ENCODE data around the gene SH3GL3.

The SH3GL3 gene

GRCh38 chr15:83571820-83572707 is 124.9 kb downstream of the SH3GL3 start:
- no peak for DNase-seq

DNA sequence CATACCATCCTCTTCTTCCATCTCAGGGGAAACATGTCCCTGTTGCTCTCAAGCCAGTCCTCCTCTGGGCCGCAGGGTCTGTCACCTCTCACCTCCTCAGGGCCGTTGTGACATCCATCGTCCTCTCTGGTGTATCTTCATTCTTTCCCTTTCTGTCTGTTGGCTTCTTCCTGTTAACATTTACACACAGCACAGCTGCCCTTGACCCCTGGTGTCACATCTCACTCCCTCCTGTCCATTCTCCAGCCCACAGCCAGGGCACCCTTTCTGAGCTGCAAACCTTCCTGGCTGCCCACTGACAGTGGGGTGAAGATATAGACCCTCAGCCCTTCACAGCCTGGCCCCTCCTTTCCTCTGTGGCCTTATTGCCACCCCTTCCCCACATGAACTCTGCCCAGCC is 127.2 kb downstream of the SH3GL3 start:
- no peak for DNase-seq

GRCh38 chr15:83578691-83579090 is 131.6 kb downstream of the SH3GL3 start:
- DNase-seq: no peak

GRCh38 chr15:83581381-83581780 is 134.2 kb downstream of the SH3GL3 start:
- DNase-seq: no peak

- no peak for DNase-seq
Observed at GRCh38 chr15:83582381-83582780, 135.2 kb downstream of the SH3GL3 start.

DNA sequence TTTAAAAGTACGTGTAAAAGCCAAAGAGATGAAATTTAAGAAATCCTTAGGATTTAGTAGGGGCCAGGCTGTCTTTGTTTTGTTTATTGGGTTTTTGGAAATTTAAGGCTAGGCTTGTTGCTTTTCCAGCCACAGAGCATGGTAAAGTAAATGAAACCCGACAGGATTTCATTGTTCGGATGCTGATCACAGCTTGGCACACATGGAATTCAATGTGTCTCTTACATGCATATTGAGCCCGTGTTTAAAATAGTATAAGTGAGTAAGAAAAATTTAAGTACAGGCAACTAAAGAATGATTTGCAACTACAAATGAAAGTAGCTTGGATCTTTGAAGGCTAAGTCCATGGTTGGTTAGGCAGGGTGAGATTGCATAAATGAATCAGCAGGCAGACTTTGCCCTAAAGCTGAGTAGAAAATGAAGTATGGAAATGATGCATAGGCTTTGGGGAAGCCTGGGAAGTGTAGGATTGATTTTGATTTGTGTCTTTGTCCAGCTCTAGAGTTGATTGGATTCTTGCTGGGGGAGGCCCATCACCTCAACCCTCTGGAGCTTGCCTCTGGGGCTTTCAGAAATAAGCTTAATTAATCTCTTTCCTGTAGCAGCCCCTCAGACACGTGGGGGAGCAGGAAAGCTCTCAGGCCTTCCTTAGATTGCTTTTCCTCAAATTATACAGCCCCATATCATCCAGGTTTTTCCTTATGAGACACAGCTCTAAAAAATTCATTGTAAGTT is 138.6 kb downstream of the SH3GL3 start:
- no peak for DNase-seq

- DNase-seq: no peak
Observed at GRCh38 chr15:83587091-83587490, 139.9 kb downstream of the SH3GL3 start.

GRCh38 chr15:83588441-83588840 is 141.3 kb downstream of the SH3GL3 start:
- no peak for DNase-seq

- no peak for DNase-seq
Observed at GRCh38 chr15:83592370-83593040, 145.4 kb downstream of the SH3GL3 start.

GRCh38 chr15:83595191-83595590 is 148.1 kb downstream of the SH3GL3 start:
- no peak for DNase-seq

- no peak for DNase-seq
Observed at GRCh38 chr15:83598031-83598430, 150.9 kb downstream of the SH3GL3 start.

DNA sequence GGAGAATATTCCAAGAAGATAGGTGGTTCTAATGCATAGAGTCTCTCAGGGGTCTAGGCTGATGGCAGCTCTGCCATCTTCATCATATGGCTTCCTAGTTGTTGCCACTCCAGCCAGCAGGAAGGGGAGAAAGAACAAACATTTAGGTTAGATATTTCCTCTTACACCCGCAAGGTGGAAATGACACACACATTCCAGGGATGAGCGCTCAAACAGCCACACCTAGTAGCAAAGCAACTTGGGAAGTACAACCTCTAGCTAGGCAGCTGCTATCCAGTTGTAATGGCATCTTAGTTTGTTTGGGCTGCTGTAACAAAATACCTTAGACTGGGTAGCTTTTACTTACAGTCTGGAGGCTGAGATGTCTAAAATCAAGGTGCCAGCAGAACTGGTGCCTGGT is 154.9 kb downstream of the SH3GL3 start:
- no peak for DNase-seq

DNA sequence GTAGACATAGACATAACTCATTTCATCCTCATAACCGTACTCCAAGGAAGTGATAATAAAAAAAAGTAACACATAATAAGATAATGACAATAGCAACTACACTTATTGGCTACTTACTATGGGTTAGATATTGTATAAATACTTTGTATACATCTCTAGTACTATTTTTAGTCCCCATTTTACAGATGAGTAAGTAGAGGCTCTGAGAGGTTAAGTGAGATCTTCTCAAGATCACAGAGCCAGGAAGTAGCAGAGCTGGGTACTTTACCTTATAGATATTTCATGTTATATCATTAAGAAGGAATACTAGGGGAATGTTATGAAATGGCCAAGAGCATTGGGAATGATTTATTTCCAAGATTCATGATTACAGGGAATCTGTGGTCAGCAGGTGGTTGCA is 157.4 kb downstream of the SH3GL3 start:
- no peak for DNase-seq

DNA sequence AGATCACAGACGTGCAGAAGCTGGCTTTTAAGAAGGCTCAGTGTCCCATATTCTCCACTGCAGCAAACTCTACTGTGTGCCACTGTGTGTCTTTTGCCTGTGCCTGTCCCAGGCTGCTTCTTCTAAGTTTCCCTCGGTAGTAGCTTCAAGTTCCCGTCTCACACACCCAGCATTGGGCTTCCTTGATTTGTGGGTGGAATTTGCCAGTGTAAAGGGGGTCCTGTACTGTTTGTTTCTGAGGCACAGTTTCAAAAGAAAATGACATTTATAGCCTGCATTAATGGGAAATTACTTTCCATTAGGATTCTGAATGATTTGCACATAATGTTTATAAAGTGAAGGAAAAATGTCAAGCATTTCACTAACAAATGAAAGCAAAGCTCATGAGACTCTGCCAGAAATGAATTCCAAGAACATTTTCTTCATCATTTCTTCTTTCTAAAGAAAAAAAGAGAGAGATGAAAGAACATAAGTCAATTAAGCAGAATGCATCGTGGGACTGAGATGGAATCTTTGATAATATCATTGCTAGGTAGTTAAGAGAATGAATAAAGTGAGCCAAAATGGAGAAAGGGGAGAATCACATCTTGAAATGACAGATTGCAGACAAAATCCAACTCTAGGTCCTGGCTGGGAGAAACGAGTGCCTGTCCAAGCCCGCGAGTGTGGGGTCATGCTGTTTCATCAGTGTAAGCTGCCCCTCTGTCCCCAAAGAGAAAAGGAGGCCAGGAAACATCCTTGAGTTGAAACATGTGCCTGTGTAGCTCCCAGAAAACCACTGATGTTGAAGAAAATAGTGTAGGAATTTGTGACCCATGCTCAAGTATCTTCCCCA is 158.2 kb downstream of the SH3GL3 start:
- no peak for DNase-seq

- DNase-seq: no peak
Observed at GRCh38 chr15:83610132-83610531, 163.0 kb downstream of the SH3GL3 start.

DNA sequence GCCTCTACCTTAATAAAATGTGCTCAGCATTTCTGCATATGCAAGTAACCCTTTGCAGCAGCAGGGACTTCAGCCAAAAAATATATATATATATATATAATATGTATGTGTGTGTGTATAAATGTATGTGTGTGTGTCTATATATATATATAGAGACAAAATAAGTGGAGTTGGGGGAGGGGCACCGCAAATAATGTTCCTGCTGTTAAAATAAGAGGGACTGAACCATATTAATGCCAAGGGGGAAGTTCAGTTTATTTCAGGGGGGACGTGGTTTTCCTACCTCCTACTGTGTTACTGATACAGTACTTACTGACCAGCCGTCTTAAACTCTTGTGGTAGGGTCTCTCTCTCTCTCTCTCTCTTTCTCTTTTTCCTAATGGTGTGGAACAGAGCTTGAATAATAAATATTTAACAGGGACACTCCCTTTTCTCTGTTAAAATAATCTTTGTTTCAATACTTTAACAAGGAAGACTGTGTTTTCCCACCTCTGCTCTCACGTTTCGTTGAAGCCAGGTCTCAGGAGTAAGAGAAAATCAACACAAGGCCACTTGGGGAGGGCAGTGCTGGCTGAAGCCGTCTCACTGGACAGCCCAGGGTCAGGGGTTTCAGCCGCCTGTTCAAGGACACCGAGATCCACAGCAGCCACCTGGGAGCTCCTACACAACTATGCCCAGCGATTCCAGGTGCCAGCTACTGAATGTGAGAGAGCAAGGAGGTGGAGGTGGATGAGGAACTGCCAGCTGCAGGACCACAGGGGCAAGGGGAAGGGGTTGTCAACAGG is 164.0 kb downstream of the SH3GL3 start:
- no peak for DNase-seq

GRCh38 chr15:83612226-83612625 is 165.1 kb downstream of the SH3GL3 start:
- no peak for DNase-seq

DNA sequence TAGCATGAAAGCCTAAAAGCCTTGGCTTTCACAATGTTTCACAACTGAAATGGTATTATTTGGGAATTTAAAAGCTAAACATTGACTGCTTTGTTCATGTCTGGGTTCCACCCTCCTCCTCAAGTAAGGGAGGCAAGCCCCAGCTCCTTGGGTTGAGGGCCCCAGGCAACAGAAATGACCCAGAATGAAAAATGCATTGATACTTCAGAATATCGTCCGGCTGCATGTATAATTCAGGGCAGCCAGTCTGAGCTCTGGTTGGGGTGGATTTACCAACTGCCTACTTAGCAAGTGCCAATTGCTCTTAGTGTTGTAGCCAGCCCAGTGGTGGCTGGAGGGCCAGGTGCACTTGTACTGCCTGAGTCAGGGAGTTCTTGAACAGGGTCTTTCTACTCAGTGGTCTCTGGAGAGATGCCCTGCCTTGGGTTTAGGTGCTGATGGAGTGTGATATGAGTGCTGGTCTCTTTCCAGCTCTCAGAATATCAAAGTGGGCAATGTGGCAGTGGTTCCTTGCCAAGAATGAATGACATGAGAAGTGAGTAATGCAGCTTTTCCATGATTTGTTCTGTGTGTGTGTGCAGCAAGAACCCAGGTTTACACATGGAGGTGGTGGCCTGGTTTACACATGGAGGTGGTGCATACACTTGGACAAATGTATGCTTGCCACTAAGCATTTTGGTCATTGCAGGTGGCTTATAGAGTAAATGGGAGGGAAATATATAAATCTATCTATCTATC is 165.9 kb downstream of the SH3GL3 start:
- DNase-seq: no peak

DNA sequence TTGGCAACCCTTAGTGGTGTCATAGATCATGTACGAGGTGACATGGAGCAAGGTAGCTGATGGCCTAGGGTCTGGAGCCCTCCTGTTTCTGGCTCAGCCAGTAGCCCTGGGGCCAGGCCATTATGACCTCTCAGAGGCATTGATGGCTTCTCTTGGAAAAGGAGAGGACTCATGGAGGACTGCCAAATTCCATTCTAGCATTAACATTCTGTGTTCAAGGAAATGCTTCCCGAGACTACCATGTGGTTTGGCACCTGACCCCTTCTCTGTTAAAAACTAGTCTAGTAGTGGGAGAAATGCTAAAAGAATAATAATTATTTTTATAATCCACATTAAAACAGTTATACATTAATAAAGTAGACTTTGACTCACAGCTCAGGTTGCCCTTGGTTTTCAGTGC is 166.6 kb downstream of the SH3GL3 start:
- no peak for DNase-seq

GRCh38 chr15:83616840-83617239 is 169.7 kb downstream of the SH3GL3 start:
- DNase-seq: no peak

DNA sequence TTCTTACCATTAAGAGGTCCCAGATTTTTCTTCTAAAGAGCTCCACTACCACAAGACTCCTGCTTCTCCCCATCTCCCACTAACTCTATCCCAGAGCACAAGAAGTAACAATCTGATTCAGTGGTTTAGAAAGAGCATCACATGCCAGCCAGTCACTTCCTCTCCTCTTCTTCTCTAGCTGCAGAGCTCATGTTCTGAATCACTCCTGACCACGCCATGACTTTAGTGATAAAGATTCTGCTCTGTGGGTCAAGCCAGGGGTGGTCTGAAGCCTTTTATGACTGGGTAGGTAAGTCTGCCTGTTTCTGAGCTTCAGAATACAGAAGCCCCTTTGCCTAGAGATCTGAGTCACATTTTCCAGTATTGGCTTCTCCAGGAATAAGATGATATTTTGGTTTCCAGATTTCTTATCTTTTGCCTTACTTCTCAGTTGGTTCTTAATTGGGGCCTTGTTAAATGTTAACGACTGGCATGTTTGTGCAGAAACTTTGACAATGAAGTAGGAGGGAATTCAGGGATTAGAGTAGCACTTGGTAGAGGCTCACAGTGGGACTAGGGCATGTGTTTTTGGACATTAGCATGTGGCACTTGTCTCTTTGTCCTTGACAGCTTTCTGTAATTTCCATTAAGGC is 179.1 kb downstream of the SH3GL3 start:
- DNase-seq: no peak

Measured in activated CD8-positive, alpha-beta memory T cell treated with anti-CD3 and anti-CD28 coated beads, Interleukin-2, amount 50 U/mL, for 48 hours (primary cell).